DMS 273 (cell line): ENCODE measurements around the gene C16orf90.

Experiments
- DNase-seq: peaks from one replicate; lab custom pipeline; 2025; ENCODE audit not compliant: unreplicated experiment; lab: John Stamatoyannopoulos, UW

The C16orf90 gene

DNA sequence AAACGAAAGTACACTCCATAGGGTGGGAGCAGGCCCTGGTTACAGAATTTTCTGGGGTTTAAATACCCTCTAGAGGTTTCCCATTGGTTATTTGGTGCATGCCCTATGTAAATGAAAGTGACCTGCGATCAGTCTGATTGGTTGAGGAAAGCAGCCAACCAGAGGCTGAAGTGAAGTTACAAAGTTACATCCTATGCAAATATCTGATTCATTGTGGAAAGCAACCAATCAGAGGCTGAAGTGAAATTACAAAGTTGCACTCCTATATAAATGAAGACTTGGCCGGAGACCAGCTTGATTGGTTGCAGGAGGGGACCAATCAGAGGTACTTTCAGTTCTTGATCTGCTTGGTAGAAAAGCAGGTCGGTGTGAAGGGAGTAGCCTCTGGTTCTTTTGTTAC, 27.4 kb downstream of the C16orf90 start:
- DNase-seq = peak; percentile 67

DNA sequence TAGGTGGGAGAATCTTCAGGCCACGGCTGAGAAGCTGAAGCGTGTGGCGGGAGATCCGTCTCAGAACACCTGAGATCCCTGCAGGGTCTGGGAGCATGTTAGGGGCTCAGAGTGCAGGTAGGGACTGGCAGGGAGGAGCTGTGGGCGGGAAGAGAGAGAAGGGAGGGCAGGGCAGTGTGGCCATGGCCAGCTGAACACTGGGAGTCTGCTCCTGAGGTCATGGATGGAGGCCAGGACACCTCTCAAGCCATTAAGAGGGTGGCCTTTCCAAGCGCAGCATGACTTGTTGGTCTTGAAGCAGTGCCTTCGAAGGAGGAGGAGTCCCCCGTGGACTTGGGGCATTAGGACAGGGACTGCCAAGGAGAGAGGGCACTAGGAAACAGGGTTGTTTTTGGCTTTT, 28.1 kb downstream of the C16orf90 start:
- no peak for DNase-seq

GRCh38 chr16:3465911-3466584, 29.2 kb downstream of the C16orf90 start:
- DNase-seq = no peak

DNA sequence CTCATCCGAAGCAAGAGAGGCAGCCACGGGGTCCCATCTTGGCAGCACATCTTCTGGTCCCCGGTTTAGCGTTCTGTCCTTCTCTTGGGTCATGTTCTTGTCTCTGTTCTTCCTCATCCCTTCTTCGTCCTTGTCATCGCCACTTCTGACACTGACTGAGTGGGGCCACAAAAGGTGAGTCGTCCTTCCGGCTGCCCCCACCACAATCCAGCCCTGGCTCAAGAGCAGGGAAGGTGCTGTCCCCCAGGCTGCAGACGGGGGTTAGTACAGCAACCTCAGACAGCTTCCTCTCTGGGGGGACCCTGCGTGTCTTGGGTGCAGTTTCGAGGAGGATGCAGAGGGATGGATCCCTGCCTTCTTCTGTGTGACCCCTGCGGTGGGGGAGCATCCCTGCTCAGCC, 30.0 kb downstream of the C16orf90 start:
- DNase-seq = no peak

- no peak for DNase-seq
These were observed 34.1 kb downstream of the C16orf90 start for GRCh38 chr16:3461151-3461550.

DNA sequence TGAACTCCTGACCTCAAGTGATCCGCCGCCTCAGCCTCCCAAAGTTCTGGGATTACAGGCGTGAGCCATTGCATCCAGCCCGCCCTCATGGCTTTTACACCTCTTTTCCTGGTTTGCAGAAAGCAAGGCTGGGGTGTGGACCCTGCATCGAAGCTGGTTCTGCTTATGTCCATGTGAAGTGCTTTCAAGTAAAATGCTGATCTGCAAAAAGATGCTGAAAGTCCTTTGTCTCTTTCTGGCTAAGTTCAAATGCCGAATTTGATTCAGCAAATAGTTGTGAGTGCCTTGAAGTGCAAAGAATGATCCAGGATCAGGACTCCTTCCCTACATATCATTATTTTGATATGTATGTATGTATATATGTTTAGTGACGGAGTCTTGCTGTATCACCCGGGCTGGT, 34.7 kb downstream of the C16orf90 start:
- no peak for DNase-seq

GRCh38 chr16:3460121-3460520, 35.2 kb downstream of the C16orf90 start:
- no peak for DNase-seq

DNA sequence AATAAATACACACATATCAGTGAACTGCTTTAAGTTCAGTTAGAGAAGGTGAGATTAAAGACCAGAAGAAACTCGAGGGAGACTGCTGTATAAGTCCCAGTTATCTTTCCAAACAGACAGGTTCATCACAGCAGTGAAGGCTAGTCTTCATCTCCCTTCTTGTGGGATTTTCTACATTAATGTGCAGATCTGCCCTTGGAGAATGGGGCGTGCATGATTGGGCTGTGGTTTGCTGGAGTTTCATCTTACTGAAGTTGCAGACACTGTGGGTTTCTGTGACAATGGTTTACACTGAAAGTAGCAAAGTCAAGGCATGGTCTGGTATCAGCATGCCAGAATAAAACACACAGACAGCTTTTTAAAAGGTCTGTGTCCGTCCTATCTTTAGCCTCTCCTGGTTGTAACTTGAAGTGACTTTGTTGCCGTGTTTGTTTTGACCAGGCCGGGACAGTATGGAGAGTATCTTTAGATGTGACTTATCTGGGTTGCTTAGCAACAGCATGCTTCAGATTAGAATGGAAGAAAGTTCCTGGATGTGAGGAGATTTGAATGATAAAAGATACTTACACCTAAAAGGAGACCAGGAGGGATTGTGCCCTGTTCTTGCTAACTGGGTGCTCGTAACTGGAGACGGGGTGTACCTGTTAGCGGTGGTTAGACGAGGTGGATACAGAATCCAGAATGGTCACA, 35.7 kb downstream of the C16orf90 start:
- peak; percentile 31 for DNase-seq

DNA sequence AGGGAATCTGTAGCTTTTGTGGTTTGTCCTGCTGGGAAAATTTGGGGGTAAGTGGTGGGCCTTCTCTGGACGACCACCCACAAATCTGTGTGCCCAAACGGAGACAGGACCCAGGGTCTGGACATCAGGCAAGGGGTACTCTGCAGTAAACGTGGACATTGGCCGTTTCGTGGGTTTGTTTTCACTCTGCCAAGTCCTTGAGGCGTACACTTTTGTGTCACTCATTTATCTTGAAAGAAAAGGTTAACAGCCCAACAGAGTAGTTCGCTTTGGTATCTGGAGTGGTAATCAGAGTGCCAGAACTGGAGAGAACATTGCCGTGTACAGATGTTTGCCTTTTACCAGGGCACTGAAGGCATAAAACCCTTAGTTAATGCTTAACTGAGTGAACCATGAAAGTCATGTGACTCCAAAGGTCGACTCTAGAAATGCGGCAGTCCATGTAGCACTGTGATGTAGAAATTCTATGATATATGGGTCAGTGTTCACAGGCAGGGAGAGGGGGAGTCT, 36.4 kb downstream of the C16orf90 start:
- DNase-seq = peak; percentile 51

GRCh38 chr16:3458278-3458851, 36.9 kb downstream of the C16orf90 start:
- DNase-seq = peak; percentile 45

DNA sequence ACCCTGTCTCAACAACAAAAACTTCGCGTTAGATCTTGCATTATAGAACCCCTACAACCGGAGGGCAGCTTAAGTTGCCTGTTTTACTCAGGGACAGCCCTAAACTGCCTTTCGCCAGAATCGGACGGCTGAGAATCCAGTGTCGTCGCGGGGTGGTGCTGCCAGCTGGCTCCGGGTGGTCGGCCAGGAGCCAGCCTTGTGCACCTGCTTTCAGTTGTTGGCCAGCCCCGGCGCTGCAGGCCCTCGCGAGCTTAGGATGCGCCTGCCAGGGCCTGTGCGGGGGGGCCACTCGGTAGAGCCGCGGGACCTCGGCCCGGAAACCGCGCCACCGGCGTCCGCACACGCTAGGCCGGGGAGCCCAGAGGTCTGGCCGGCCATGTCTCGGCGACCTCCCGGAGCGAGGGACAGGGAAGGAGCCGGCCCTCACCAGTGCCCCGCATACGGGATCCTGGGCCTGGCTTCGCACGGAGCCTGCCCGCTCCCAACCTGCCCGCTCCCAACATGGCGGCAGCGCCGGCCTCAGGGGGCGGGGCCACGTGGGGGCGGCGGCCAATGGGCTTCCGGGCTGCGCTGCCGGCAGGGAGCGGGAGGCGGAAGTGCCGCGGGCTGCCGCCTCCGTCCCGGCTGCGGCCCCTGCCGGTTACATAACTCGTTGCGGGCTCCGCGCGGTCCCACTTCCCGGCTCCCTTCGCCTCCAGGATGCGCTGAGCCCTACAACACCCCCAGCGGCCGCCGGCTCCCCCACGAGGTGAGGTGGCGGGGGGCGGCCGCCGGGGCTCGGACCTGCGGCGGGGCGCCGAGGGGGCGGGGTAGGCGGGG, 37.6 kb downstream of the C16orf90 start:
- peak; percentile 97 for DNase-seq

- DNase-seq = no peak
These were observed 40.6 kb downstream of the C16orf90 start for GRCh38 chr16:3454631-3455147.

DNA sequence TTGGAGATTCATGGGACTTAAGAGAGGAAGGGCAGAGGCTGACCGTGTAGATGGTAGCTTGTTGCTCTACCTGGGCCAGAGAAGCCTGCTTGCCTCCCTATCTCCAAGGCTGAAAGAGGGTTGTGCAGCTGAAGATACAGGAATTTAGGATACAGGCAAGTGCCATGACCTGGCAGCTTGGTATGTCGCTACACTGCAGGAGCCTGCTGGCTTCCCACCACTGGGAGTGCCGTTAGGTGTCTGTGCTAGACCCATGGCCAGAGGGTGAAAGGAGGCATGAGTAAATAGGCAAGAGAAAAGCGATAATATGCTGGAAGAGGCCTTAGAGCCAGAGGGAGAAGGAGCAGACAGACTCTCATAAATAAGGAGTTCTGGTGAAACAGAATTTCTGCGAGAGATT, 41.2 kb downstream of the C16orf90 start:
- peak; percentile 25 for DNase-seq

DNA sequence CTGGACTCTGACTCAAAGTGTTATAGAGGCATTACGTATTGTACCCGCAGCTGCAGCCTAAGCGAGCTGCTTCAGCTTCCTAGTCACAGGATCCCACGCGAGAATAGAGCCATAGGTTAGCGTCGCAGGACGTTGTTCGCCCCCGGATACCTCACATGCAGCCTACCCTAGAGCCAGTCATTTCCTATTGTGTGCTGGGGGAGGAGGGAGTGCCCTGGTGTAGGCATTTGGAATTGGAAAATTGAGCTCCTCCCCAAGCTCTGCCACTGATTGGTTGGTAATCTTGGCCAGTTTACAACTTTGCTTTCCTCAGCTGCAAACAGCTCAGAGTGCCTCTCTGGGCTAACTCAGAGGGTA, 51.3 kb downstream of the C16orf90 start:
- peak; percentile 76 for DNase-seq
